ENCODE measurements around the gene HS6ST3.

HS6ST3 gene

DNA sequence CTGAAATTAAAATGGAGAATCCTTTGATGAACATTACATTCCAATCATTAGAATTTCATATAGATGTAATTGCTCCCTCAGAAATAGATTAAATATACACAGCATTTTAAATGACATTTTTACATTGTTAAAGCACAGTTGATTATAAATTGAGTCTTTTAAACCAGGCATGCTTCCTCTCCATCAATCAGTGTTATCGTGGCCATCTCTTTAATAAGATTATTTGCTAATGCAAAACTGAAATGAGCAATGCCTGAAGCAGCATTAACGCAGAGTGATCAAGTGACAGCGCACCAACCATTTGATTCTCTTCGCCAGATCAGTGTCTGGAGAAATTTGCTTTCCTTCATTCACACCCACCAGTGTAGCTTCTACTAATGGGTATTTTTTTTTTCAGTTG is 644.6 kb downstream of the HS6ST3 start:
- no peak overlapping the region for H3K4me3 ChIP-seq (ENCODE audit: low read depth, low read length)
- no peak for DNase-seq (ENCODE audit: low read depth)
- TF ChIP-seq, protein P1, sequence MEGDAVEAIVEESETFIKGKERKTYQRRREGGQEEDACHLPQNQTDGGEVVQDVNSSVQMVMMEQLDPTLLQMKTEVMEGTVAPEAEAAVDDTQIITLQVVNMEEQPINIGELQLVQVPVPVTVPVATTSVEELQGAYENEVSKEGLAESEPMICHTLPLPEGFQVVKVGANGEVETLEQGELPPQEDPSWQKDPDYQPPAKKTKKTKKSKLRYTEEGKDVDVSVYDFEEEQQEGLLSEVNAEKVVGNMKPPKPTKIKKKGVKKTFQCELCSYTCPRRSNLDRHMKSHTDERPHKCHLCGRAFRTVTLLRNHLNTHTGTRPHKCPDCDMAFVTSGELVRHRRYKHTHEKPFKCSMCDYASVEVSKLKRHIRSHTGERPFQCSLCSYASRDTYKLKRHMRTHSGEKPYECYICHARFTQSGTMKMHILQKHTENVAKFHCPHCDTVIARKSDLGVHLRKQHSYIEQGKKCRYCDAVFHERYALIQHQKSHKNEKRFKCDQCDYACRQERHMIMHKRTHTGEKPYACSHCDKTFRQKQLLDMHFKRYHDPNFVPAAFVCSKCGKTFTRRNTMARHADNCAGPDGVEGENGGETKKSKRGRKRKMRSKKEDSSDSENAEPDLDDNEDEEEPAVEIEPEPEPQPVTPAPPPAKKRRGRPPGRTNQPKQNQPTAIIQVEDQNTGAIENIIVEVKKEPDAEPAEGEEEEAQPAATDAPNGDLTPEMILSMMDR (IDR thresholded peaks at IDR 0.05; ENCODE audit: control insufficient read depth, extremely low read depth, insufficient read depth), result no peak

DNA sequence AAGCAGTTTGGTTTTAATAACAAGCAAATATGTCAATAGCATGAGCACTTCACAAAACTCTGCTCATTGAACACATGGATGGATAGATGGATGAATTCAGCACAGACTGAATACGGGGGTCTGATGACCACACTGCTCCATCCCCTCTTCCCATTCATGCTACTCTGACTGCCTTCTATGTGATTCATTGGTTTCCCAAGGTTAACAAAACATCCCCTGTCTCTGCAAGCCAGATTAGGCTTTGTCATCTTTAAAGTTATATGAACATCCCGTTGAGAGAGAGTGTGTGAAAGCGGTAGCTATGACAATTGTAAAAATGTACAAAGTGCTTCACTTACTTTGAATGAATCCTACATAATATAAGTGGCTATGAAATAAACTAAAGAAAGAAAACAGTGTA is 651.9 kb downstream of the HS6ST3 start:
- H3K4me3 ChIP-seq (ENCODE audit: low read depth, low read length), result no peak overlapping the region
- TF ChIP-seq, protein P1 (IDR thresholded peaks at IDR 0.05; ENCODE audit: control insufficient read depth, extremely low read depth, insufficient read depth), result no peak

DNA sequence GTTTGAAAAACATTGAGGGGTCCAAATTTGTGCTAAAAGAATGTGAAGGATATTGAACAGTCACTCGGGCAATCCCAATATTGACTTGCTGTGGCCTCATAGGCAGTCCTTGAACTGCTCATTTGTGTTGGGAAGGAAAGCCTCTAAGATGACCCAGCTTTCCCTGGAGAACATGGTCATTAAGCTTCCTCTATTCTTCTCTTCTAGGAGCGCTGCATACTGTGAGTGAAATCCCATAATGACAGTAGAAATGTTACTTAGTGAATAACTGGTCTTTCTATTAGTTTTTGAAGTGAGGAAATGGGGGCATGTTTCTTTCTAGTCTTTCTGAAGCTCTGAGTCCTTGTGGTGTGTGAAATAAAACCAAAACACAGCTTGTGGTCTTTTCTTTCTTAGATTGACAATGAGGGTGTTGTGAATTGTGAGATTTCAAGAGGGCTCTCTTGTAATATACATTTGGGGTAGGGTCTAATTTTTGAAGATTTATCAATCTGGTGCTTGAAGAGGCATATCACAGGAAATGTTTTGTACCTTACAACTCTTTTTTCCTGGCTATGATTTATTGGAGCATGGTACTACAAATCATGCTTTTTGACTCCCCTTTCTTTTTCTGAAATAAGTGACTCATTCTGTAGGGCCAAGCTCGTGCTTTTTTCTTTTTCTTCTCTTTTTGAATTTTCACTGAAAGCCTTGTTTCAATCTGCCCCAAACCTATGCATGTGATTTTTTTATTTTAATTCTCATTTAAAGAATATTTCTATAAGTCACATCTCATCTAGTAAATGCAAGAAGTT is 653.6 kb downstream of the HS6ST3 start:
- TF ChIP-seq, protein P1 (IDR thresholded peaks at IDR 0.05; ENCODE audit: control insufficient read depth, extremely low read depth, insufficient read depth), result no peak
- no peak overlapping the region for H3K4me3 ChIP-seq (ENCODE audit: low read depth, low read length)
- DNase-seq (ENCODE audit: low read depth), result no peak

More for the DNA sequence above, 651.9 kb downstream of the HS6ST3 start:
- no peak for DNase-seq (ENCODE audit: low read depth)

DNA sequence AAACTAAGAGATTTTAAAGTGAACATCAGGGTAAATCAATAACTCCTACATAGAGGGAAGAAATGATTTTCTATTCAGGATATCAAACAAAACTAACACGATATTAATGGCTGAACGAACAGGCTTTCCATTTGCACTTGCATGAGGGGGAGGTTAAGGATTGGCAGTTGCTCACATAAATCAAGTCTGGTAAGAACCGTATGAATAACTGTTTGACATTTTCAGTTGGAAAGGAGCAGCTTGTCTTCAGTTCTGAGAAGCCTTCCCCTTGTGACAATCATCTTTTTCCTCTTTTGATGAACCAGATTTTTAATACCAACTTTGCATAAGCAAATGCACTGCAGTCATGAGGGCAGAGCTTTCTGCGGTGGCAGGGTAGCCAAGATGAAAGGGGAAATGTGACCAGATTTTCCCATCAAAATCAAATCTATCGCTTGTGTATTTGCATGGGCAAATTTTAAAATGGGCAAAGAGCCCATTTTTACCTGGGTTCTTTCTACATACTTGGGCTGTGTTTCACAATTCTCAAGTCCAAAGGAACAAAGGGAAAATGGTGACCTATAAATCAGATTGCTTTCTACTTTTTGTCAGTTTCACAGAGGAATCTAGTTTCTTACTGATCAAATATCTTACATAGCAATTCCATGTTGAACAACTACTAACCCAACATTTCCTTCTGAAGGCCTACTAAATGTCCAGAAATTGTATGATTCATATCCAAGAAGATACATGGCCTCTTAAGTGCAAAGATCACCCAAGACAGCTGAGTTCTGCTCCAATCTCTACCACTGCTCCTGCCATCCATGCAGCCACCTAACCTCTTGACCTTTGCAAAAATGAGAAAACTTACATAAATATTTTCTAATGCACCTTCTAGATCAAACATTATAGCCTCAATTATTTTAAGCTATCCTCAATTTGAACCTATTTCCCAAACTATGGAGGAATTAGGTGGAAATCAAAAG is 654.7 kb downstream of the HS6ST3 start:
- no peak for DNase-seq (ENCODE audit: low read depth)
- H3K4me3 ChIP-seq (ENCODE audit: low read depth, low read length), result no peak overlapping the region
- TF ChIP-seq, protein P1 (IDR thresholded peaks at IDR 0.05; ENCODE audit: control insufficient read depth, extremely low read depth, insufficient read depth), result no peak

DNA sequence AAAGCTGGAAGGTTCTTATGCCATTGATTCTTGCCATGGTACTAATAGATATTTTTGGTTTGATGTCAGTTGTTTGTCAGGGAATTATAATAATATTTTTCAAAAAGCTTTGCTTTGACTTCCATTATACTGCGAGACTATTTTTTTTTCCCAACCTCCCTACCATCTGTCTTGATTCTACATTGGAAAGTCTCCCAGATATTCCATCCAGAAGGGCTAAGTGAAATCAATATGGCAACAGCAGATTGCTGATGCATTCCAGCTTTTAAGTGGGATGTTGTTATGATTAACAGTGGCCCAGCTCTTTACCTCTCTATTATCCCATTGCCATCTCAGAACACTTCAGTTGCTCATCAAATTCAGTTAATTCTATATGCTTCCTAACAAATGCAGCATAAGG is 657.0 kb downstream of the HS6ST3 start:
- no peak for DNase-seq (ENCODE audit: low read depth)
- no peak overlapping the region for H3K4me3 ChIP-seq (ENCODE audit: low read depth, low read length)
- TF ChIP-seq, protein P1 (IDR thresholded peaks at IDR 0.05; ENCODE audit: control insufficient read depth, extremely low read depth, insufficient read depth), result no peak

DNA sequence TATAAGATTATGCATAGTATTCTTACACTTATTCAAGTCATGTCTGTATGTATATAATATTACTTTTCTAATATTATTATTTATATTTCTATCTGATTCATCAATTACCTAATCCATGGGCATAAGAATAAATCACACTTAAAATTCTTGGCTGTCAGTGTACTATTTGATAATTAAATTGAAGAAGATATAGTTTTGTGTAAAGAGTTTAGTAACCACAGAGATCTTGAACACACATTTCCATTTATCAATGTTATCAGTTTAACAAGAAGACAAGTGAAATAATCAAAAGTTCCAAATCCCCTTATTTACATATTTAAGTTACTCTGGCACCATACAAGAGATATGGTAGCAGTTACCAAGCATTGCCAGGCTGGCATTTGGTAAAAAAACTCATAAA is 659.9 kb downstream of the HS6ST3 start:
- TF ChIP-seq, protein P1 (IDR thresholded peaks at IDR 0.05; ENCODE audit: control insufficient read depth, extremely low read depth, insufficient read depth), result no peak
- no peak overlapping the region for H3K4me3 ChIP-seq (ENCODE audit: low read depth, low read length)
- no peak for DNase-seq (ENCODE audit: low read depth)
